SH-SY5Y (cell line): Measurements from ENCODE around the gene EIF5B.

Source experiments
- GATA2 ChIP-seq: IDR thresholded peaks from 2 replicates; pipeline ENCODE4 v1.6.1; 2011; ENCODE audit warnings: mild to moderate bottlenecking, low read depth, low read length
- GATA3 ChIP-seq: IDR thresholded peaks from 2 replicates; pipeline ENCODE4 v1.6.1; 2011; ENCODE audit warnings: low read depth, mild to moderate bottlenecking, low read length, moderate library complexity

DNA sequence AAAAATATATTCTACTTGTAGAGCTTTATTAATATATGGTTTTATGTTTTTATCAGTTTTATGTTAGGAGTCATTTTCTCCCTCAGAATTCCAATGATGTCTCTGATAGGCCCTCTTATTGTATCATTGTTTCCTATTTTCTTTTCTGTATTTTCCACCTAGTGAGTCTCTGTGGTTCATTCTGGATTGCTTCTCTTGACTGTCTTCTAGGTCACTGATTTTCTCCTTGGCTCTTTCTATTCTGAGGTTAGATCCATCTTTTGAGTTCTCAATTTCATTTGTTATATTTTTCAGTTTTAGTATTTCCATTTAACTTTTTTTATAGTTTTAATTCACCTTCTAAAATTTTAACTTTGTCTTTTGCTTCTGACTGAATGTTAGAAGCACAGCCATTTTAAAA lies 37.6 kb downstream of the EIF5B start:
- TF ChIP-seq GATA3 (no peak), GATA2 (no peak)
